Measurements from ENCODE around the gene NFATC2. TPM values are rescaled to one million over a fixed set of nuclear protein-coding genes. Genes with fewer than 3 reads are reported as not detected.

Gene NFATC2
- total and polyA plus RNA-seq, 8 donors: 1.5 to 8.3 (median 4.3) TPM

DNA sequence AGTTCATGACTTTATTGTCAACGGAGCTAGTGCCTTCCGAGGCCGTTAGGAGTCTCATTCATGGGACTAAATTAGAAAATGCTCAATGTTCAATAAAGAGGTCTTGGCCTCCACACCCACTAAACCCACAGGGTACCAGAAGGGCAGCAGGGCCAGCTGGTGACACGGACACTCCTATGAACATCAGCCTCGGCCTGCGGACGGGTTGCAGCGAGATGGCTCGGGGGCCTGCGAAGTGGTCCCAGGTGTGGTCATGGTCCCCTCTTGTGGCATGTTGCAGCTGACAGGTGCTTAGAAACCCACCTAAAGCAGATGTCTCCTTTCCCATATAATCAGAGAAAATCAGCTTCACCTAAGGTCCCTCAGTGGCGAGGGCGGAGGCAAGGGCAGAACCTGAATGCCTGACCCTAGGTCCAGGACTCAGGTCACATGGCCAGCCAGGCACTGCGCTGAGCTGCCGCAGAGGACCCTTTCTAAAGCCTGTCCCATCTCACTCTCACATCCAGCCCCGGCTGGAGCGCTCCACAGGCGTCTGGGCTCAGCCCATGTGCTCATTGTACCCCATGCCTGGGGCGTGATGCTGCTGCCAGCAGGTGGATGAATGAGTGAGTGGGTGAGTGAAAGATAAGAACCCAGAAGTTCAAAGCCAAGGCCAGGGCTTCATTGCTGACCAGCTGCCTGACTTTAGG lies 35.8 kb downstream of the NFATC2 start:
- Histone ChIP-seq H3K27me3 (no peaks in the 10 kb centered on the region), H3K9me3 (no peaks in the 10 kb centered on the region), H3K4me1 (no peaks in the 10 kb centered on the region), H3K27ac (no peak overlapping the region), H3K36me3 (no peaks in the 10 kb centered on the region), H3K4me3 (no peak overlapping the region)
- no peak for ATAC-seq
- TF ChIP-seq, protein P1, sequence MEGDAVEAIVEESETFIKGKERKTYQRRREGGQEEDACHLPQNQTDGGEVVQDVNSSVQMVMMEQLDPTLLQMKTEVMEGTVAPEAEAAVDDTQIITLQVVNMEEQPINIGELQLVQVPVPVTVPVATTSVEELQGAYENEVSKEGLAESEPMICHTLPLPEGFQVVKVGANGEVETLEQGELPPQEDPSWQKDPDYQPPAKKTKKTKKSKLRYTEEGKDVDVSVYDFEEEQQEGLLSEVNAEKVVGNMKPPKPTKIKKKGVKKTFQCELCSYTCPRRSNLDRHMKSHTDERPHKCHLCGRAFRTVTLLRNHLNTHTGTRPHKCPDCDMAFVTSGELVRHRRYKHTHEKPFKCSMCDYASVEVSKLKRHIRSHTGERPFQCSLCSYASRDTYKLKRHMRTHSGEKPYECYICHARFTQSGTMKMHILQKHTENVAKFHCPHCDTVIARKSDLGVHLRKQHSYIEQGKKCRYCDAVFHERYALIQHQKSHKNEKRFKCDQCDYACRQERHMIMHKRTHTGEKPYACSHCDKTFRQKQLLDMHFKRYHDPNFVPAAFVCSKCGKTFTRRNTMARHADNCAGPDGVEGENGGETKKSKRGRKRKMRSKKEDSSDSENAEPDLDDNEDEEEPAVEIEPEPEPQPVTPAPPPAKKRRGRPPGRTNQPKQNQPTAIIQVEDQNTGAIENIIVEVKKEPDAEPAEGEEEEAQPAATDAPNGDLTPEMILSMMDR (IDR thresholded peaks at IDR 0.05): no peak
- no peak for DNase-seq
- FAIRE-seq: no peak
- WGBS, 2 donors: 92 to 96% methylated on average over 18 of the region's 18 CpGs
- intact Hi-C loops (cut with DNase I): no loop called here

DNA sequence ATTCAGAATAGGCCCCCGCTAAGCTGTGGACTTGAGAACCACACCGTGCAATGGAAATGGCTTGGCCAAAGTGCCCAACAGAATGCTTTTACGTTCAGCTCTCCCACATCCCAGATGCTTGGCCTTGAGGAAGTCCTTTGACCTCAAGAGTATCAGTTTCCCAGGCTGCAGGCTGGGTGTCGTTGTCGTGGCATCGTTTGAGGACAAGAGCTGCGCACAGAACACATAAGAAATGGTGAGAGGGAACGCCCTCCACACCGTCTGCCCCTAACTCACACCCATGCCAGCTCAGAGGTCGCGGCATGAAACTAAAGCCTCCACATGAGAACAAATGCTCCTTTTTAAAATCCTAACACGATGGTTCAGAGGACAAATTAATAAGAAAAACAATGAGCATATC lies 37.0 kb downstream of the NFATC2 start:
- FAIRE-seq: no peak
- no peak for ATAC-seq
- TF ChIP-seq, protein P1 (IDR thresholded peaks at IDR 0.05): no peak
- DNase-seq: no peak
- intact Hi-C loops (cut with DNase I): no loop called here
- no peak overlapping the region for H3K4me3 ChIP-seq
- no peak overlapping the region for H3K27ac ChIP-seq
- H3K9me3 ChIP-seq: no peaks in the 10 kb centered on the region
- no peaks in the 10 kb centered on the region for H3K36me3 ChIP-seq
- H3K27me3 ChIP-seq: no peaks in the 10 kb centered on the region
- no peaks in the 10 kb centered on the region for H3K4me1 ChIP-seq
- WGBS, 2 donors: 92 to 93% methylated on average over 12 of the region's 12 CpGs

DNA sequence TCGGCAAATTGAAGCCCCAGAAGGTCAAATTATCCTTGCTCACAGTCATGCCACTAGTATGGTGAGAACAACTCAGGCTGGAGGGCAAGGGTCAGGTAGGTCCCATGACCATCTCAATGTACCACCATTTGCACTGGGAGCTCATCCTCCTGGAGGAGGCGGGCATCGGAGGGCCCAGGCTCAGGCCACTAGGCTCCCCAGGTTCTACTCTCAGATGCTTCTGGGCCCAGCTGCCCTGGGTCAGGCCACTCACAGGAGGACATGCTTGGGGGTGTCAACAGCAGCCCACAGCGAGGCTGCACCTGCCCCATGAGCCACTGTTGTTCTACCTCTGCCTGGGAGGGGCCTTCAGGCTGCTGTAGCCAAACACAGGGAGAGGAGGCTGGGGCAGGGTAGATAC lies 39.1 kb downstream of the NFATC2 start:
- 85 to 88% methylated on average over 4 of the region's 4 CpGs for WGBS, 2 donors
- TF ChIP-seq, protein P1 (IDR thresholded peaks at IDR 0.05): no peak
- no peak for FAIRE-seq
- no peaks in the 10 kb centered on the region for H3K36me3 ChIP-seq
- no peak for DNase-seq
- no peaks in the 10 kb centered on the region for H3K27me3 ChIP-seq
- no peak overlapping the region for H3K4me3 ChIP-seq
- intact Hi-C loops (cut with DNase I): no loop called here
- no peaks in the 10 kb centered on the region for H3K9me3 ChIP-seq
- H3K4me1 ChIP-seq: no peaks in the 10 kb centered on the region
- H3K27ac ChIP-seq: no peak overlapping the region
- ATAC-seq: no peak

DNA sequence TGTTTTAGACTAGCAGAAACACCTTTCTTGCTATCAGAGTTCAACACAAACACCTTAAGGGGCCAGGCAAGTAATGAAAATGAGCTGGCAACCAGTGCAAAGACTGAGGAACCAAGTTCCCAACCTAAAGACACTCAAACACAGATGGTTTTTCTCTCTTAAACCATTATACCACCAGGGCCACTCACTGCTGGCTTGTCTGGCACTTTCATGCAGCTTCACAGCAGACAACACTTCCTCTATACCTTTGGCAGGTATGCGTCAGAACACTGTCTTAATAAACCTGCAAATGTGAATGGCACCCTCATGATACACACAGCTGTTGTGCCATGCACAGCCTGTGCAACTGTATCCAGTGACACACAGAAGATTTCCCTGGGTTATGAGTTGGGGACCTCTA lies 41.6 kb downstream of the NFATC2 start:
- 88 to 93% methylated on average over 1 of the region's 1 CpG for WGBS, 2 donors
- TF ChIP-seq, protein P1 (IDR thresholded peaks at IDR 0.05): no peak
- Histone ChIP-seq H3K27ac (no peak overlapping the region), H3K4me3 (no peak overlapping the region), H3K4me1 (no peaks in the 10 kb centered on the region), H3K36me3 (no peaks in the 10 kb centered on the region), H3K27me3 (no peaks in the 10 kb centered on the region), H3K9me3 (no peaks in the 10 kb centered on the region)
- ATAC-seq: no peak
- intact Hi-C loops (cut with DNase I): no loop called here
- FAIRE-seq: no peak
- no peak for DNase-seq

DNA sequence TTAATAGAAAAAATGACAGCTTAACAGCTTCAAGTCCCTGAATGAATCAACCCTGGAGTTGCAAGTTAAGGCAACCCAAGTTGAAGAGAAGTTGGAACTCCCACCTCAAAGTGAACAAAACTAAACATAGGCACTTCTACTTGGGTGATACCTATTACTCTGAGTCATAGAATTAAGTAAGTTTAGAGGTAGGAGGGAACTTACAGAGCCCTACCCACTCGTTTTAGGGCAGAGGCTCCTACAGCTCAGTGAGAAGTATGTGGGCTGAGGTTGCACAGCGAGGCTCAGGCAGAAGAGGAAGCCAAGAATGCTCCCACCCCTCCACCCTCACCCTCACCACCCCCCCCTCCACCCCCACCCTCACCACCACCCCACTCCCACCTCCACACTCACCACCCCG lies 42.2 kb downstream of the NFATC2 start:
- Histone ChIP-seq H3K4me1 (no peaks in the 10 kb centered on the region), H3K36me3 (no peaks in the 10 kb centered on the region), H3K27me3 (no peaks in the 10 kb centered on the region), H3K4me3 (no peak overlapping the region), H3K9me3 (no peaks in the 10 kb centered on the region), H3K27ac (no peak overlapping the region)
- WGBS, 2 donors: 66 to 74% methylated on average over 2 of the region's 3 CpGs
- intact Hi-C loops (cut with DNase I): no loop called here
- no peak for FAIRE-seq
- ATAC-seq: peak in 2 of 4 donors; percentile 16 to 48
- TF ChIP-seq, protein P1 (IDR thresholded peaks at IDR 0.05): no peak
- no peak for DNase-seq

All from pancreas (tissue), 10 donors.